Activated CD8-positive, alpha-beta memory T cell treated with anti-CD3 and anti-CD28 coated beads, Interleukin-2, amount 50 U/mL, for 24 hours (primary cell): Measurements from ENCODE around the gene NPAT.
"Not testable (repeated sequence)": the region's sequence is repeated elsewhere in the genome, so short reads cannot be mapped to it uniquely, and the experiment has no call there.

Experiments
- DNase-seq: peaks from one replicate; pipeline ENCODE4 v3.0.0-alpha.2; 2020; ENCODE audit errors: extremely low read depth

NPAT gene

GRCh38 chr11:108218912-108219783 is 3.3 kb downstream of the NPAT start:
- no peak for DNase-seq

GRCh38 chr11:108218455-108218854 is 4.0 kb downstream of the NPAT start:
- DNase-seq: no peak

GRCh38 chr11:108216988-108217387 is 5.5 kb downstream of the NPAT start:
- DNase-seq: no peak

- DNase-seq: no peak
Measured at GRCh38 chr11:108213784-108214183, 8.7 kb downstream of the NPAT start.

- DNase-seq: no peak
Measured at GRCh38 chr11:108210441-108210840, 12.0 kb downstream of the NPAT start.

- DNase-seq: no peak
Measured at GRCh38 chr11:108207683-108208060, 14.8 kb downstream of the NPAT start.

- DNase-seq: no peak
Measured at GRCh38 chr11:108206969-108207682, 15.3 kb downstream of the NPAT start.

GRCh38 chr11:108206171-108206570 is 16.3 kb downstream of the NPAT start:
- DNase-seq: no peak

- no peak for DNase-seq
Measured at GRCh38 chr11:108204929-108205499, 17.4 kb downstream of the NPAT start.

- DNase-seq: no peak
Measured at GRCh38 chr11:108204376-108204775, 18.1 kb downstream of the NPAT start.

- no peak for DNase-seq
Measured at GRCh38 chr11:108203075-108203474, 19.4 kb downstream of the NPAT start.

GRCh38 chr11:108199446-108200321 is 22.8 kb downstream of the NPAT start:
- peak; percentile 46 for DNase-seq

- no peak for DNase-seq
Measured at GRCh38 chr11:108198833-108199232, 23.6 kb downstream of the NPAT start.

GRCh38 chr11:108197351-108197750 is 25.1 kb downstream of the NPAT start:
- no peak for DNase-seq

- no peak for DNase-seq
Measured at GRCh38 chr11:108196901-108197300, 25.5 kb downstream of the NPAT start.

GRCh38 chr11:108193725-108194124 is 28.7 kb downstream of the NPAT start:
- no peak for DNase-seq

GRCh38 chr11:108177570-108177969 is 44.9 kb downstream of the NPAT start:
- DNase-seq: no peak

- no peak for DNase-seq
Measured at GRCh38 chr11:108170184-108170583, 52.3 kb downstream of the NPAT start.

GRCh38 chr11:108167624-108168023 is 54.8 kb downstream of the NPAT start:
- DNase-seq: no peak

- not testable (repeated sequence) for DNase-seq
Measured at GRCh38 chr11:108162878-108163277, 59.6 kb downstream of the NPAT start.

- DNase-seq: no peak
Measured at GRCh38 chr11:108160970-108161566, 61.4 kb downstream of the NPAT start.
